ENCODE measurements around the gene LIN54. TPM values are rescaled to one million over a fixed set of nuclear protein-coding genes. Genes with fewer than 3 reads are reported as not detected.

Gene LIN54
- total and polyA plus RNA-seq, 9 of the 15 experiments (the other 6 are each of a cell fraction or from before 2014, with no cell fraction given) = 2.2 to 22.5 (median 15.8) TPM

GRCh38 chr4:82900411-82901182 is 110.0 kb downstream of the LIN54 start, which contains the start of gene THAP9 (continued):
- TF ChIP-seq ZBTB9 (CRISPR knock-in tag; IDR thresholded peaks at IDR 0.05) (0 out of 2 replicates have a peak, but pooled peaks have one; percentile 23), ARNT (IDR thresholded peaks at IDR 0.05) (peak in 1 of 2 experiments; percentile 89; a peak in 3 of 4 replicates), HLTF (IDR thresholded peaks at IDR 0.05) (0 out of 2 replicates have a peak, but pooled peaks have one; percentile 10), THRA (IDR thresholded peaks at IDR 0.05) (no peak), ZBTB17 (CRISPR knock-in tag; IDR thresholded peaks at IDR 0.05) (no peak), CBX5 (IDR thresholded peaks at IDR 0.05; ENCODE audit: borderline replicate concordance, low read depth) (no peak), MYNN (IDR thresholded peaks at IDR 0.05) (no peak), MYNN (CRISPR knock-in tag; IDR thresholded peaks at IDR 0.05) (no peak), CC2D1A (IDR thresholded peaks at IDR 0.05) (peak; percentile 73; the same call in 1 of the 2 replicates), ZBTB33 (CRISPR knock-in tag; IDR thresholded peaks at IDR 0.05) (peak; percentile 46), BMI1 (IDR thresholded peaks at IDR 0.05; ENCODE audit: low read length) (no peak), RBM39 (optimal IDR thresholded peaks at IDR 0.05; ENCODE audit: low read depth, low read length) (no peak), HNRNPL (IDR thresholded peaks at IDR 0.05; ENCODE audit: low read depth, low read length) (no peak), NRF1 (conservative IDR thresholded peaks at IDR 0.05 in 1 of 2, IDR thresholded peaks at IDR 0.05 in 1 of 2) (peak; percentile 86 to 88), CTCF (IDR thresholded peaks at IDR 0.05 in 2 of 3, conservative IDR thresholded peaks at IDR 0.05 in 1 of 3; ENCODE audit: insufficient read depth in 2 of 3, low read depth in 1 of 3, low read length in 3 of 3) (0 out of 6 replicates have a peak, but pooled peaks of 1 of the 3 experiments have one; percentile 6), RFX1 (IDR thresholded peaks at IDR 0.05) (no peak), HMG20B (CRISPR knock-in tag; IDR thresholded peaks at IDR 0.05) (no peak), RBBP5 (IDR thresholded peaks at IDR 0.05; ENCODE audit: borderline replicate concordance, insufficient read depth, low read length, poor library complexity, severe bottlenecking) (peak; percentile 100), SAFB (IDR thresholded peaks at IDR 0.05; ENCODE audit: borderline replicate concordance, low read depth, low read length) (peak; percentile 100), RNF219 (CRISPR knock-in tag; IDR thresholded peaks at IDR 0.05) (no peak)
